ENCODE data around the gene GLP2R. TPM values are rescaled to one million over a fixed set of nuclear protein-coding genes. Genes with fewer than 3 reads are reported as not detected.

The GLP2R gene
- total RNA-seq, 1 experiment from 2014 or later = not detected

- peaks cover 16% of the 10 kb centered on the region for H3K4me1 Mint-ChIP-seq
- peak; percentile 79 for ATAC-seq
- TF ChIP-seq RORB (CRISPR knock-in tag; IDR thresholded peaks at IDR 0.05) (no peak), ERG (CRISPR knock-in tag; IDR thresholded peaks at IDR 0.05) (no peak), HMGA2 (CRISPR knock-in tag; IDR thresholded peaks at IDR 0.05) (no peak), MLX (CRISPR knock-in tag; IDR thresholded peaks at IDR 0.05) (no peak), CTCF (IDR thresholded peaks at IDR 0.05) (peak; percentile 82), SOX15 (CRISPR knock-in tag; IDR thresholded peaks at IDR 0.05) (no peak), USF2 (CRISPR knock-in tag; IDR thresholded peaks at IDR 0.05) (0 out of 2 replicates have a peak, but pooled peaks have one; percentile 34), MYBL2 (CRISPR knock-in tag; IDR thresholded peaks at IDR 0.05) (no peak), OVOL2 (CRISPR knock-in tag; IDR thresholded peaks at IDR 0.05; ENCODE audit: borderline replicate concordance) (no peak), RELA (CRISPR knock-in tag; IDR thresholded peaks at IDR 0.05; ENCODE audit: borderline replicate concordance) (no peak)
- TF ChIP-seq, protein P1, sequence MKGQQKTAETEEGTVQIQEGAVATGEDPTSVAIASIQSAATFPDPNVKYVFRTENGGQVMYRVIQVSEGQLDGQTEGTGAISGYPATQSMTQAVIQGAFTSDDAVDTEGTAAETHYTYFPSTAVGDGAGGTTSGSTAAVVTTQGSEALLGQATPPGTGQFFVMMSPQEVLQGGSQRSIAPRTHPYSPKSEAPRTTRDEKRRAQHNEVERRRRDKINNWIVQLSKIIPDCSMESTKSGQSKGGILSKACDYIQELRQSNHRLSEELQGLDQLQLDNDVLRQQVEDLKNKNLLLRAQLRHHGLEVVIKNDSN (CRISPR knock-in tag; IDR thresholded peaks at IDR 0.05) = 0 out of 2 replicates have a peak, but pooled peaks have one; percentile 45
- TF ChIP-seq, protein P2, sequence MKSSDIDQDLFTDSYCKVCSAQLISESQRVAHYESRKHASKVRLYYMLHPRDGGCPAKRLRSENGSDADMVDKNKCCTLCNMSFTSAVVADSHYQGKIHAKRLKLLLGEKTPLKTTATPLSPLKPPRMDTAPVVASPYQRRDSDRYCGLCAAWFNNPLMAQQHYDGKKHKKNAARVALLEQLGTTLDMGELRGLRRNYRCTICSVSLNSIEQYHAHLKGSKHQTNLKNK (CRISPR knock-in tag; IDR thresholded peaks at IDR 0.05) = no peak
Measured at GRCh38 chr17:9905902-9906301, 80.2 kb downstream of the GLP2R start.

DNA sequence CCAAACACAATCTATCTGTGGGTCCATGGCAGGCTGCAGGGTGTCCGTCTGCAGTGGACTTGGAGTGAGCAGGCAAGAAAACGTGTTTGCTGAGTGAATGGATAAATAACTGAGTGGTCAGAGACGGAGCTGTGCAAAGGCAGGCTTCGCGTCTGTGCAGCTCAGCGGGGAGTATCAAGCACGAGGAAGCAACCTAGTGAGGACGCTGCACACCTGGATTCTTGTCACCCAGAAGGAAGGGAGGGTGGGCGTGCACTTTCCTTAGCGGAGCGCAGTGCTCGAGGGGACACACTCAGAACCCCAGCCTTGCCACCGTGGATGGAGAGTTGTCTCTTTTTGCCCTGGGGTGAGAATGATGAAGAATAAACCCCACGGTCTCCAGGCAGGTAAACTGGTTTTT is 80.9 kb downstream of the GLP2R start:
- H3K36me3 Mint-ChIP-seq = no peaks in the 10 kb centered on the region
- no peak overlapping the region for H3K27ac Mint-ChIP-seq
- TF ChIP-seq, protein P2 (CRISPR knock-in tag; IDR thresholded peaks at IDR 0.05) = no peak
- TF ChIP-seq NR3C1 (CRISPR knock-in tag; conservative IDR thresholded peaks at IDR 0.05; ENCODE audit: low read depth) = no peak
- TF ChIP-seq EMX1 (CRISPR knock-in tag; IDR thresholded peaks at IDR 0.05) = no peak
- no peak for ATAC-seq
- ChIA-PET CTCF (interaction anchor here (1.9 to 2.8 kb wide), 2 partner anchors 17 to 52 kb away, joined by 5 to 19 read pairs; no protein-coding TSS in a partner anchor), POLR2A (no interaction called here)
- no peak overlapping the region for H3K4me3 Mint-ChIP-seq
- peaks cover 16% of the 10 kb centered on the region for H3K4me1 Mint-ChIP-seq
- no peak for DNase-seq (ENCODE audit: low spot score)
- H3K9me3 Mint-ChIP-seq = no peaks in the 10 kb centered on the region
- no peaks in the 10 kb centered on the region; the same call in 1 of the 2 replicates for H3K27me3 Mint-ChIP-seq (ENCODE audit: low read depth)

More at GRCh38 chr17:9905902-9906301, 80.2 kb downstream of the GLP2R start:
- Mint-ChIP-seq H3K9me3 (no peaks in the 10 kb centered on the region), H3K27ac (no peak overlapping the region), H3K36me3 (no peaks in the 10 kb centered on the region), H3K4me3 (no peak overlapping the region), H3K27me3 (ENCODE audit: low read depth) (no peaks in the 10 kb centered on the region; the same call in 1 of the 2 replicates)
- ChIA-PET POLR2A (no interaction called here), CTCF (interaction anchor here (0.6 to 2.8 kb wide), 15 partner anchors 8 to 712 kb away, joined by 3 to 19 read pairs (median 4); no protein-coding TSS in a partner anchor)
- peak; percentile 74 for DNase-seq (ENCODE audit: low spot score)

GRCh38 chr17:9907131-9907530 is 81.4 kb downstream of the GLP2R start:
- CTCF ChIA-PET = interaction anchor here (1.6 to 1.9 kb wide), 3 partner anchors 17 to 90 kb away, joined by 5 to 9 read pairs (median 8); no protein-coding TSS in a partner anchor
- ATAC-seq (no peak), DNase-seq (ENCODE audit: low spot score) (no peak)
- POLR2A ChIA-PET = no interaction called here
- H3K4me3 Mint-ChIP-seq = no peak overlapping the region
- no peaks in the 10 kb centered on the region; the same call in 1 of the 2 replicates for H3K27me3 Mint-ChIP-seq (ENCODE audit: low read depth)
- H3K36me3 Mint-ChIP-seq = no peaks in the 10 kb centered on the region
- H3K27ac Mint-ChIP-seq = no peak overlapping the region
- TF ChIP-seq EMX1 (CRISPR knock-in tag; IDR thresholded peaks at IDR 0.05) = no peak
- TF ChIP-seq SOX15 (CRISPR knock-in tag; IDR thresholded peaks at IDR 0.05) = no peak
- peaks cover 14% of the 10 kb centered on the region for H3K4me1 Mint-ChIP-seq
- H3K9me3 Mint-ChIP-seq = no peaks in the 10 kb centered on the region
